ENCODE data around the gene PRKX.

DNA sequence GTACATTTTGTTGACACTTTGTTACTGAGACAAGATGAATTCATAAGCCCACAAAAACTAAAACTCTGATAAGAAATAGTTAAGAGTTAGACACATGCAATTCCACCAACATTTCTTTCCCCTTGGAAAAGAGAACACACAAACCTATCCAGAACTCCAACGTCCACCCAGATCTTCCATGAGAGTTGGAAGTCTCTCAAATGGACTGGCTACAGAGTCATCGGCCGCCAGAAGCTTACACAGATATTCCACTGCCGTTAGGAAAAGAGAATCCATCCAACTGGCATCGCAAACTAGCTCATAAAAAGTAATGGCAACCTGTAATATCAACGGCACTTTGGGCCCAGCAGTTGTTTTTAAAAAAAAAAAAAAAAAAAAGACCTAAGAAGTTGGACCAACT is 114.7 kb downstream of the PRKX start:
- TF ChIP-seq, protein P1, sequence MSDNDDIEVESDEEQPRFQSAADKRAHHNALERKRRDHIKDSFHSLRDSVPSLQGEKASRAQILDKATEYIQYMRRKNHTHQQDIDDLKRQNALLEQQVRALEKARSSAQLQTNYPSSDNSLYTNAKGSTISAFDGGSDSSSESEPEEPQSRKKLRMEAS (IDR thresholded peaks at IDR 0.05): no peak
- no peak for TF ChIP-seq TEAD4 (IDR thresholded peaks at IDR 0.05)
- no peak for TF ChIP-seq ZBTB7A (IDR thresholded peaks at IDR 0.05; ENCODE audit: low read depth)
- no peak for TF ChIP-seq TAF1 (IDR thresholded peaks at IDR 0.05; ENCODE audit: low read depth)
- no peak for TF ChIP-seq RAD21 (IDR thresholded peaks at IDR 0.05; ENCODE audit: low read depth)
- TF ChIP-seq, protein P2, sequence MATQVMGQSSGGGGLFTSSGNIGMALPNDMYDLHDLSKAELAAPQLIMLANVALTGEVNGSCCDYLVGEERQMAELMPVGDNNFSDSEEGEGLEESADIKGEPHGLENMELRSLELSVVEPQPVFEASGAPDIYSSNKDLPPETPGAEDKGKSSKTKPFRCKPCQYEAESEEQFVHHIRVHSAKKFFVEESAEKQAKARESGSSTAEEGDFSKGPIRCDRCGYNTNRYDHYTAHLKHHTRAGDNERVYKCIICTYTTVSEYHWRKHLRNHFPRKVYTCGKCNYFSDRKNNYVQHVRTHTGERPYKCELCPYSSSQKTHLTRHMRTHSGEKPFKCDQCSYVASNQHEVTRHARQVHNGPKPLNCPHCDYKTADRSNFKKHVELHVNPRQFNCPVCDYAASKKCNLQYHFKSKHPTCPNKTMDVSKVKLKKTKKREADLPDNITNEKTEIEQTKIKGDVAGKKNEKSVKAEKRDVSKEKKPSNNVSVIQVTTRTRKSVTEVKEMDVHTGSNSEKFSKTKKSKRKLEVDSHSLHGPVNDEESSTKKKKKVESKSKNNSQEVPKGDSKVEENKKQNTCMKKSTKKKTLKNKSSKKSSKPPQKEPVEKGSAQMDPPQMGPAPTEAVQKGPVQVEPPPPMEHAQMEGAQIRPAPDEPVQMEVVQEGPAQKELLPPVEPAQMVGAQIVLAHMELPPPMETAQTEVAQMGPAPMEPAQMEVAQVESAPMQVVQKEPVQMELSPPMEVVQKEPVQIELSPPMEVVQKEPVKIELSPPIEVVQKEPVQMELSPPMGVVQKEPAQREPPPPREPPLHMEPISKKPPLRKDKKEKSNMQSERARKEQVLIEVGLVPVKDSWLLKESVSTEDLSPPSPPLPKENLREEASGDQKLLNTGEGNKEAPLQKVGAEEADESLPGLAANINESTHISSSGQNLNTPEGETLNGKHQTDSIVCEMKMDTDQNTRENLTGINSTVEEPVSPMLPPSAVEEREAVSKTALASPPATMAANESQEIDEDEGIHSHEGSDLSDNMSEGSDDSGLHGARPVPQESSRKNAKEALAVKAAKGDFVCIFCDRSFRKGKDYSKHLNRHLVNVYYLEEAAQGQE (IDR thresholded peaks at IDR 0.05; ENCODE audit: low read depth): no peak
- no peak for TF ChIP-seq EP300 (IDR thresholded peaks at IDR 0.05; ENCODE audit: borderline replicate concordance)
- TF ChIP-seq CEBPB (IDR thresholded peaks at IDR 0.05): no peak
- TF ChIP-seq EGR1 (IDR thresholded peaks at IDR 0.05): no peak

Data from Ishikawa (cell line).